Large intestine (tissue), 3 donors: ENCODE measurements around the gene COL17A1. TPM values are rescaled to one million over a fixed set of nuclear protein-coding genes. Genes with fewer than 3 reads are reported as not detected.
A peak's percentile ranks its signal among the peaks of the same experiment; 100 is the strongest.

Experiments
- DNase-seq, 2 donors: peaks; one replicate each; pipeline versions ENCODE4 v3.0.0 to v3.0.0-alpha.2; 2013
- H3K27ac ChIP-seq: one replicate; pipeline ENCODE4 v1.5.1; 2013; ENCODE audit warnings: low read length
- H3K27me3 ChIP-seq: 2 replicates; pipeline ENCODE4 v1.6.1; 2013; ENCODE audit warnings: low read length; ENCODE audit not compliant: control insufficient read depth, insufficient read depth
- H3K36me3 ChIP-seq: 2 replicates; pipeline ENCODE4 v1.6.1; 2013; ENCODE audit warnings: low read length; ENCODE audit not compliant: control insufficient read depth, insufficient read depth
- H3K4me1 ChIP-seq: one replicate; pipeline ENCODE4 v1.6.1; 2013; ENCODE audit warnings: low read length; ENCODE audit not compliant: control insufficient read depth, insufficient read depth
- H3K4me3 ChIP-seq: one replicate; pipeline ENCODE4 v1.5.1; 2013; ENCODE audit warnings: low read length
- H3K9me3 ChIP-seq: one replicate; pipeline ENCODE4 v1.6.1; 2013; ENCODE audit warnings: mild to moderate bottlenecking, low read depth, low read length, moderate library complexity; ENCODE audit not compliant: control insufficient read depth
- WGBS: methylation state at CpG from one replicate; pipeline ENCODE4 v1.1.5; 2013; ENCODE audit warnings: low lambda C conversion rate; ENCODE audit not compliant: insufficient coverage; 5-methylcytosine and 5-hydroxymethylcytosine counted together
- polyA plus RNA-seq: library from polyadenylated mRNA; unstranded; fragments of 120-200 nt; gene quantifications from one replicate; pipeline ENCODE4 v1.2.1, GENCODE V29; 2013

Gene COL17A1
- polyA plus RNA-seq, 1 donor: 8.8 TPM

- no peaks in the 10 kb centered on the region for H3K4me1 ChIP-seq
- peaks cover 18% of the 10 kb centered on the region for H3K36me3 ChIP-seq
- H3K4me3 ChIP-seq: no peak overlapping the region
- H3K27me3 ChIP-seq: no peaks in the 10 kb centered on the region
- no CpG with 5 or more reads among the region's 11 CpGs for WGBS
- DNase-seq: no peak
- H3K27ac ChIP-seq: no peak overlapping the region
- no peaks in the 10 kb centered on the region for H3K9me3 ChIP-seq
Observed at GRCh38 chr10:104033966-104034365, 51.7 kb downstream of the COL17A1 start.

GRCh38 chr10:104033401-104033930 lies 52.2 kb downstream of the COL17A1 start:
- Histone ChIP-seq H3K9me3 (no peaks in the 10 kb centered on the region), H3K4me1 (no peaks in the 10 kb centered on the region), H3K36me3 (peaks cover 18% of the 10 kb centered on the region), H3K27ac (no peak overlapping the region), H3K4me3 (no peak overlapping the region), H3K27me3 (no peaks in the 10 kb centered on the region)
- no CpG with 5 or more reads among the region's 12 CpGs for WGBS
- DNase-seq: no peak

- Histone ChIP-seq H3K4me1 (peaks cover 8% of the 10 kb centered on the region), H3K36me3 (peaks cover 20% of the 10 kb centered on the region), H3K9me3 (no peaks in the 10 kb centered on the region), H3K4me3 (no peak overlapping the region), H3K27ac (no peak overlapping the region), H3K27me3 (no peaks in the 10 kb centered on the region)
- WGBS: 83% methylated on average over 1 of the region's 7 CpGs
- no peak for DNase-seq
Observed at GRCh38 chr10:104032144-104032775, 53.4 kb downstream of the COL17A1 start.

- Histone ChIP-seq H3K9me3 (no peaks in the 10 kb centered on the region), H3K27ac (no peak overlapping the region), H3K4me1 (peaks cover 8% of the 10 kb centered on the region), H3K36me3 (peaks cover 20% of the 10 kb centered on the region), H3K4me3 (no peak overlapping the region), H3K27me3 (no peaks in the 10 kb centered on the region)
- no CpG with 5 or more reads among the region's 2 CpGs for WGBS
- no peak for DNase-seq
Observed at GRCh38 chr10:104031631-104032030, 54.0 kb downstream of the COL17A1 start.

GRCh38 chr10:104029521-104029860 lies 56.2 kb downstream of the COL17A1 start:
- H3K36me3 ChIP-seq: peaks cover 31% of the 10 kb centered on the region
- peaks cover 8% of the 10 kb centered on the region for H3K4me1 ChIP-seq
- no peak overlapping the region for H3K27ac ChIP-seq
- no peak overlapping the region for H3K4me3 ChIP-seq
- no peaks in the 10 kb centered on the region for H3K9me3 ChIP-seq
- WGBS: no CpG with 5 or more reads among the region's 6 CpGs
- DNase-seq: no peak
- no peaks in the 10 kb centered on the region for H3K27me3 ChIP-seq

GRCh38 chr10:104028823-104029520 lies 56.7 kb downstream of the COL17A1 start:
- peak overlapping the region; percentile 25 for H3K27ac ChIP-seq
- H3K36me3 ChIP-seq: peaks cover 36% of the 10 kb centered on the region
- H3K27me3 ChIP-seq: no peaks in the 10 kb centered on the region

GRCh38 chr10:104028146-104028545 lies 57.5 kb downstream of the COL17A1 start:
- Histone ChIP-seq H3K4me3 (no peak overlapping the region), H3K36me3 (peaks cover 40% of the 10 kb centered on the region), H3K27me3 (no peaks in the 10 kb centered on the region), H3K4me1 (peaks cover 8% of the 10 kb centered on the region), H3K27ac (peak overlapping the region; percentile 25), H3K9me3 (no peaks in the 10 kb centered on the region)
- no CpG with 5 or more reads among the region's 6 CpGs for WGBS
- peak; percentile 21 to 54 for DNase-seq

More at GRCh38 chr10:104028823-104029520, 56.7 kb downstream of the COL17A1 start:
- 100% methylated on average over 1 of the region's 4 CpGs for WGBS
- Histone ChIP-seq H3K4me1 (peaks cover 8% of the 10 kb centered on the region), H3K9me3 (no peaks in the 10 kb centered on the region), H3K4me3 (no peak overlapping the region)
- DNase-seq: no peak

GRCh38 chr10:104026762-104027161 lies 58.9 kb downstream of the COL17A1 start:
- H3K4me3 ChIP-seq: no peak overlapping the region
- 78% methylated on average over 1 of the region's 2 CpGs for WGBS
- peaks cover 8% of the 10 kb centered on the region for H3K4me1 ChIP-seq
- H3K36me3 ChIP-seq: peaks cover 44% of the 10 kb centered on the region
- H3K27me3 ChIP-seq: no peaks in the 10 kb centered on the region
- H3K9me3 ChIP-seq: no peaks in the 10 kb centered on the region
- peak; percentile 72 to 86 for DNase-seq
- peak overlapping the region; percentile 8 for H3K27ac ChIP-seq

GRCh38 chr10:104025524-104025923 lies 60.2 kb downstream of the COL17A1 start:
- 88% methylated on average over 3 of the region's 5 CpGs for WGBS
- H3K4me3 ChIP-seq: no peak overlapping the region
- H3K9me3 ChIP-seq: no peaks in the 10 kb centered on the region
- peaks cover 45% of the 10 kb centered on the region for H3K36me3 ChIP-seq
- peaks cover 8% of the 10 kb centered on the region for H3K4me1 ChIP-seq
- H3K27ac ChIP-seq: no peak overlapping the region
- no peaks in the 10 kb centered on the region for H3K27me3 ChIP-seq
- no peak for DNase-seq

- Histone ChIP-seq H3K27me3 (no peaks in the 10 kb centered on the region), H3K36me3 (peaks cover 63% of the 10 kb centered on the region), H3K27ac (no peak overlapping the region), H3K9me3 (no peaks in the 10 kb centered on the region), H3K4me3 (no peak overlapping the region), H3K4me1 (no peaks in the 10 kb centered on the region)
- no peak for DNase-seq
- WGBS: 94% methylated on average over 3 of the region's 5 CpGs
Observed at GRCh38 chr10:104022026-104022425, 63.7 kb downstream of the COL17A1 start.
